Activated CD4-positive, alpha-beta T cell treated with anti-CD3 and anti-CD28 coated beads, Interleukin-2, amount 50 U/mL, for 16 hours (primary cell): ENCODE data around the gene RASA1.
"Not testable (repeated sequence)": the region's sequence is repeated elsewhere in the genome, so short reads cannot be mapped to it uniquely, and the experiment has no call there.

Experiments
- DNase-seq: peaks from one replicate; pipeline ENCODE4 v3.0.0-alpha.2; 2020

Gene RASA1

DNA sequence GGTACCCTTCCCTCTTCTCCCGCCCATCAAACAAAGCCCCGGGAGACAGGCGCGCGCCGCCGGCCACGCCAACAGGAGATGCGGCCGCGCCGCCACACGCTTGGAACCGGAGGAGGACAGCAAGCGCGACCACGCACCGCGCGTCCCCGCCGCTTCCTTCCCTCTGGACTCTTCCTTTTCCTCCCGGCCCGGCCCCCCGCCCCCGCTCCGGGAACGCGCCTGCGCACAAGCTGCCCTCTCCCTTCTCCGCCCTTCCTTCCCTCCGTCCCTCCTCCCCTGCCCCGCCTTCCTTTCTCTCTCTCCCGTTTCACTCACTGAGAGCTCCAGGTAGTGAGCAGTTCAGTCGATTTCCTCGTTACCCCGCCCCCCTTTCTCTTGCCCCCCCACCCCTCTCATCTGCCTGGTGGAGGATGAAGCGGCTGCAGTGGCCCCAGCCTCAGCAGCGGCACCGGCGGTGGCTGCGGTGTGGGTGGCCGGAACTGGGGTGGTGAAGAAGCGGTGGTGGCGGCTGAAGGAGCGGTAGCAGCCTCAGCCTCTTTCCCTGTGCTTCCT is at the start of gene RASA1:
RASA1 (plus strand) TSS at position 310 of the 552 bp plus-strand sequence. CDS start 569 bp downstream, outside the sequence.
- DNase-seq = peak; percentile 94

GRCh38 chr5:87229780-87230179 is 37.9 kb upstream of the RASA1 start:
- DNase-seq = no peak

DNA sequence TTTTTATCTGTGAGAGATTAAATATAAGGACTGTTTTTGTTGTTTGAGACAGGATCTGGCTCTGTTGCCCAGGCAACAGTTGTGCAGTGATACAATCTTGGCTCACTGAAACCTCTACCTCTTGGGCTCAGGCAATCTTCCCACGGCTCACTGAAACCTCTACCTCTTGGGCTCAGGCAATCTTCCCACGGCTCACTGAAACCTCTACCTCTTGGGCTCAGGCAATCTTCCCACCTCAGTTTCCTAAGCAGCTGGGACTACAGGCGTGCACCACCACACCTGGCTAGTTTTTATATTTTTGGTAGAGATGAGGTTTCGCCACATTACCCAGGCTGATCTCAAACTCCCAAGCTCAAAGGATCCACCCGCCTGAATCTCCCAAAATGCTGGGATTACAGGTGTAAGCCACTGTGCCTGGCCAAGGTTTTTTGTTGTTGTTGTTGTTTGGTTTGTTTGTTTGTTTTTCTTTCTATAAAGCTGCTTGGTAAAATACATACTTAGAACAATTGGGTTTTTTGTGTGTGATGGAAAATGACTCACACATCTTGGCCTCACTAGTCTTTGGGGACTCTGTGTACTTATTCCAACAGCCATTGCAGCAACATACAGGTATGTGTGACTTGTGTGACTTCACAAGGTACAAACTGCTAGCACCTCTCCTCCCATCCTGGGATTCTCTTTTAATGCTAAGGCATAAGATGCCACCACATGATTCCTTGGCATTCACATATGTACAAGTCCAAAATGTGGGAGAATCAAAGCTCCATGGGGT is 36.5 kb upstream of the RASA1 start:
- DNase-seq = no peak

GRCh38 chr5:87233143-87233542 is 34.5 kb upstream of the RASA1 start:
- DNase-seq = no peak

DNA sequence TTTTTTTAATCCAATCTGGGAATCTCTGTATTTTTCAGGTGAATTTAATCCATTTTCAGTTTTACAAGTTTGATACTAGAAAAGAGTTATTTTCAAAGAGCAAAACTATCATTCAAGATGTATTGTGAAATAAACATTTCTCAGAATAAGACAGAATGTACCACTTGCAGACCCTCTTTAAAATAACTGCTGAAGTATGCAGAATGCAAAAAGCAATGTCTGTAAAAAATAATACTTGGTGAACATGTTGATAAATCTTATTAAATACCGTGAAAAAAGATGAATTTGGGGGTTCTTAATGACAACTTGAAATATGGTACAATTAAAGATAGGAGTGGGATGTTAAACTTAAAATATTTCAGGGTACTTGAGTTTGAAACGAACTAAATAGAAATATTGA is 26.1 kb upstream of the RASA1 start:
- no peak for DNase-seq

DNA sequence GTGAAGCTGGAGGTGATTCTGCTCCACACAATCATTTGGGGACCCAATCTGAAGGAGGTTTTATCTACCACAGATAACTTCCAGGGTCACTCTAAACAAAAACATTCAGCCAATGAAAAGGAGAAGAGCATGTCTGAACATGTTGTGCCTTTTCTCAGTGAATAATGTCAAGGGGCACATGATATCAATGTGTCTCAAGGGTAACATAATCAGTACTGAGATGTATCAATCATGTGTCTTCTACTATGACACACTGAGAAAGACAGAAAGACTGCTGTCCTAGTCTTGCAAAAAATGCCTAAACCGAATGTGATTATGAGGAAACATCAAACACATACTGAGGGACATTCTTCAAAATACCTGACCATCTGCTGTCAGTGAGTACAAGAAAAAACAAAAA is 25.4 kb upstream of the RASA1 start:
- no peak for DNase-seq

DNA sequence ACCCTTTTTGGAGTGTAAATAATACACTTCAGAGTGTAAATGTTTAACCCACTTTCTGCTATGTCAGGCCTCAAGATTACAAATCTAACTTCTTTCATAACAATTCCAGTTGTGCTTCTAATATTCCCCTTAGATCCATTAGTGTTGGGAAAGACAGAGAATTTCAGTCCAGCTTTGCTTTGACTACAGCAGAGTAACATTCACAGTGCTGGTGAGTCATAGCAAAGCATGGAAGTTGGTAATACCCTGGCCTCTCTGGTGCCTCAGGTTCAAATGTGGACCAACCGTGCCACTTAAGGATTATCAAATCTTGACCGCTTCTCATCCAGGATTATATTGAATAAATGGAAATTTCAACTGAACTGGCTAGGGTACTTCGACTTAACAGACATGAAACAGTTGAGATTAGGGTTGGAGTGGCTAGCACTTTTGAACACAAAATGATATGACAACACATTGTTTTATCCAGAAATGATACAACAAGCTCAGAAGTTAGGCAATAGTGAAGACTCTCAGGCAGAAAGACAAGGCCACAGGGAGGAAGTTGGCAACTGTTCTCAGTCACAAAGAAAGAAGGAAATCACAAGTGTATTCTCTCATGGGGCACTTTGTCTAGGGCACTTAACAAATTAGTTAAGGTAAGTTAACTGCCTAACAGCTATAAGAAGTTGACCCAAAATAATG is 24.4 kb upstream of the RASA1 start:
- peak; percentile 43 for DNase-seq

GRCh38 chr5:87245451-87245850 is 22.2 kb upstream of the RASA1 start:
- no peak for DNase-seq

DNA sequence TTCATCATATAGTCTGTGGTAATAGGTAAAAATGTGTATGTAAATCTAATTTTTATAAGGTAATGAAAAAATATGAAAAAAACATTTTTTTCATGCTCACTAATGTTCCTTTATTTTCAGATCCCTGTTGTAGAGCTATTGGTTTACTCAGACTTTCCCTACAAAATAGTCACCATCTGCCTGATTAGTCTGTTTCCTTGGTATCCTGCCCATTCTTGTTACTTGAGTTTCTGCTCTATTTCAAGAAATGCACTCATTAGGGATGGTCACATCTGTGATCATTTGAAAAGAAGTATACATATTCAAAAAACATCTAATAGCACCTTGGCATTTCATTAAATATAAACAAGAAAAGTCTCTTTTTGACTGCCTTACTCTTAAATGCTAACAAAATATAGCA is 21.6 kb upstream of the RASA1 start:
- DNase-seq = no peak

- no peak for DNase-seq
Measured at GRCh38 chr5:87252283-87252605, 15.4 kb upstream of the RASA1 start.

- no peak for DNase-seq
Measured at GRCh38 chr5:87254035-87254434, 13.6 kb upstream of the RASA1 start.

GRCh38 chr5:87258507-87258906 is 9.2 kb upstream of the RASA1 start:
- no peak for DNase-seq

DNA sequence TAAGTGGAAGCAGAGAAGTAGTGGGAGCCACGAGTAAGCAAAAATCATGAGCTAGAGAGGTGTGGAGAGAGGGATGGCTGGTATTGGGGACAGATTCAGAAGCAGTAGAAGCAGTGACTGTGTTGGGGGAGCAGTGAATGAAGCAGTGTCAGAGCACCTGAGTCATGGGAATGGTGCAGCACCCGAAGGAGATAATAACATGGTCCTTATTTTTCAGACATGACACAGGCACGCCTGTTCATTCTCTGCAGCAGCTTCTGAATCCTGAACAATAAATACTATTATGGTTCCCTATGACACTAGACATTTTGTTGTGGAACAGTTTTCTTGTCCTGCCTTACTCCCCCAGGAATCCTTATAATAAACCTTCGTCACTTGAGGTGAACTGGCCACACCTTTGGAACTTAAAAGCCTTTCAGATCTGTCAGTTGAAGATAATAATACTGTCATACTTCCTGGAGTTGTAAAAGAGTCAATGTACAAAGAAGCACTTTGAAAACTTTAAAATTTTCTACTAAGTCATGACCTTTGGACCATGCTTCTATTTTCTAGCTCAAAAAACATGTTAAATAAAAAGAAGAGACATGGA is 7.0 kb upstream of the RASA1 start:
- DNase-seq = no peak

DNA sequence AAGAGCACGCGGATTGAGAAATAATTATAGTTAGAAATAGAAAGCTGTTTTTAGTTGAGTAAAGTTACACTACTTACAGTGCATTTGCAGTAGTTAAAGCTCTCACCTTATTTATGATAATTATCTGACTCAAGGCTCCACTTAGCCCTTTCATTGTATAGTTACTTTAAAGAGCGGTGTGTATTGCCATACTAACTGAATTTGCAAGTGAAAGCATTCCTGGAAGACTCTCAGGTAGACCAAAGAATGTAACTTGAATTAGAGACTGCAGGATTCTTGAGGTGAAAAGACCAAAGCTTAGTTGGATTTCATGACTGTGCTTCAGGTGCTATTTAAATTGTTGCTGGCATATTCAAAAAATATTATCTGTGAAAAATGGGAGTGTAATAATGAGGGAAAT is 4.2 kb upstream of the RASA1 start:
- no peak for DNase-seq

DNA sequence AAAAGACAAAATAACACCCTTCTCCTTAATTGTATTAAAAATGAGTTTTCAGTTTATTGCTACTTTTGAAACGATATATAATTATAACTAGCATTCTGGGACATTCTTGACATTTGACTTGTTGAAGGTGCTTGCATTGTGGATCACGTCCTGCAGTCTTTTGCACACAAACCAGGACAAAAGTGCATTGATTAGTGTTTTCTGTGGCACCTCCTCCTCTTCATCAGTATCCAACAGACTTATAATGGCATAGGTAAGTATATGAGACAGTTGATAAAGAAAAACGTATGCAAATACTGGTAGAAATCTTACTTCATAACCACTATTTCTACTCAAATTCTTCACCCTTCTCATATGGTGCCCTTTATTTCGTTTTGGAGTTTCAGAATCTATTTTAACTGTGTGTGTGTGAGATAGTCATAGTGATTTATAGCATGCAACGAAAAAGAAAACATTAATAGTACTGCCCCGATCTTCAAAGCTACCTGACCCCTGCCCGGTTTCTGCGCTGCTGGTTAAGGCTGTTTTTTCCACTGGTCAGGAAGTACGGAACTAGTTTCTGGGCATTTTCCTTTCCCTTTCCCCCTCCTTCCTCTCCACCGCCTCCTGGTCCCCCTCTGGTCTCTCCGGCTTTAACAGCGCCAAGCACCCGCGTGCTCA is 639 bp upstream of the RASA1 start:
- no peak for DNase-seq

DNA sequence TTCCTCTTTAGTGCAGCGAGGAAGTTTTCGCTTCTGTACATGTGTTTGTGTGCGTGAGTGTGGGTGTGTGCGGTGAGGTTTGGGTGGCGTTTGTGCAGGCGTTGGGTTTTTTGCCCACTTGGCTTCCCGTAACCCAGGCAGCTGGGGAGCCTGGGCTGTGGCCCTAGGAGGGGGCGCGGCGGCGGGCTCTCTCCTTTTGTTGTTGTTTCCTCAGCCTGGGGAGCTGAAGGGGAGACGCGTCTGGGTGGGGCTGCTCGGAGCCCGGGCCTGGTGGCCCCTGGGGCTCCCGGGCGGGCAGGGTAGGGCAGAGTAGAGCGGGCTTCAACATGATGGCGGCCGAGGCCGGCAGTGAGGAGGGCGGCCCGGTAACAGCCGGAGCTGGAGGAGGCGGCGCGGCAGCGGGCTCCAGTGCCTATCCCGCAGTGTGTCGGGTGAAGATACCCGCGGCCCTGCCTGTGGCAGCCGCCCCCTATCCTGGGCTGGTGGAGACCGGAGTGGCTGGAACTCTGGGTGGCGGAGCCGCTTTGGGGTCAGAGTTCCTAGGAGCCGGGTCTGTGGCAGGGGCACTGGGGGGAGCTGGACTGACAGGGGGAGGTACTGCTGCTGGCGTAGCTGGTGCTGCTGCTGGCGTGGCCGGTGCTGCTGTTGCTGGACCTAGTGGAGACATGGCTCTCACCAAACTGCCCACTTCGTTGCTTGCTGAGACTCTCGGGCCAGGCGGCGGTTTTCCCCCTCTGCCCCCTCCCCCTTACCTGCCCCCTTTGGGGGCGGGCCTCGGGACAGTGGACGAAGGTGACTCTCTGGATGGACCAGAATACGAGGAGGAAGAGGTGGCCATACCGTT is 665 bp downstream of the RASA1 start:
- peak; percentile 68 for DNase-seq

DNA sequence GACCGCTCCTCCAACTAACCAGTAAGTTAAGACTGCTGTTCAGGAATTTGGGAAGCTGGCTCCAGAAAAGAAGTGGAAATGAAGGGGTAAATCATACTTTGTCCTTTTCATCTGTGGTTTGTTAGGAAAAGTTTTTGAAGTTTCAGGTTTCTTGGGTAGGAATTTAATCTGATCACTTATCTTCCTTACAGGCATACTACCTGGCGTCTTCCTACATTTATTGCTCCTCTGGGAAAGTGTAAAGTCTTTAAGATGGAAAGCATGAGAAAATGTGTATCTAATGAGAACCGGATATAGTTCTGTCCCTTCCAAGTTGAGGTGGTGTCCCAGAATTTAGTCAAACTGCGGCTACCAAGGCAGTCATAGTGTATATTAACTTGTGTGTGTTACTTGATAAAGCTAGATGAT is 1.3 kb downstream of the RASA1 start:
- no peak for DNase-seq

DNA sequence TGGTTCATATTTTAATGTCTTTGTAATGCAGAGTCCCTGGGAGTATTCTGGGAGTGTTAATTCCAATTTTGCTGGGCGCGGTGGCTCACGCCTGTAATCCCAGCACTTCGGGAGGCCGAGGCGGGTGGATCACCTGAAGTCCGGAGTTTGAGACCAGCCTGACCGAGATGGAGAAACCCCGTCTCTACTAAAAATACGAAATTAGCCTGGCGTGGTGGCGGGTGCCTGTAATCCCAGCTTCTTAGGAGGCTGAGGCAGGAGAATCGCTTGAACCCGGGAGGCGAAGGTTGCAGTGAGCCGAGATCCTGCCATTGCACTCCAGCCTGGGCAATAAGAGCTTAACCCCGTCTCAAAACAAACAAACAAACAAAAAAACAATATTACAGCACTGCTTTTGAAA is 3.2 kb downstream of the RASA1 start:
- not testable (repeated sequence) for DNase-seq

GRCh38 chr5:87276655-87277054 is 9.0 kb downstream of the RASA1 start:
- DNase-seq = no peak

DNA sequence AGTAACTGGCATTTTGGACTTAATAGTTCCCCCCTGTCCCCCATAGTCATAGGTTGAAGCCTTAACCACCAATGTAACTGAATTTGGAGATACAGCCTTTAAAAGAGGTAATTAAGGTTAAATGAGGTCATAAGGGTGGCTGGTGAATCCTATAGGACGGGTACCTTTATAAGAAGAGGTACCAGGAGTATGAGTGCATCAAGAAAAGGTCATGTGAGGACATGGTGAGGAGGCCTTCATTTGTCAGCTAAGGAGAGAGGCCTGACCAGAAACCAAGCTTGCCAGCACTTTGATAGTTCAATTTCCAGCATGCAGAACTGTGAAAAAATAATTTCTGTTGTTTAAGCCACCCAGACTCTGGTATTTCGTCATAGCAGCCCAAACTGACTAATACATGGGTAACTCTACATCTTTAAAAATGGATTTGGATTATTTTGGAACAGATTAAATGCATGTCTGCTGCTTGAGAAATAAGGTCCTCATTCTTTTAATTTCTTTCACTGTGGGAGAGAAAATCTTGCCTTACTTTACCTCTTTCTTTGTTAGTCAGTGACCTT is 9.7 kb downstream of the RASA1 start:
- DNase-seq = no peak

- DNase-seq = no peak
Measured at GRCh38 chr5:87278590-87279100, 11.0 kb downstream of the RASA1 start.

DNA sequence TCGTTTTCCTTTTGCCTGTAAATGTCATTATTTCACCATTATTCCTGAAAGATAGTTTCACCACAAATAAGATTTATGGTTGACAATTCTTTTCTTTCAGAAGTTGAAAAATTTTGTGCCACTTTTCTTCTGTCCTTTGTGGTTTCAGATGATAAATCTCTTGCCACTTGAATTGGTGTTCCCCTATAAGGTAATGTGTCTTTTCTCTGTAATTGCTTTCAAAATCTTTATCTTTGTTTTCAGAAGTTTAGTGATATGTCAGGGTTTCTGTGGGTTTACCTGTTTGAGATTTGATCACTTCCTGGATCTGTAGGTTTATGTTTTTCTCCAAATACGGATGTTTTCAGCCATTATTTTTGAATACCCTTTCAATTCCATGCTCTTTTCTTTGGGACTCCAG is 14.6 kb downstream of the RASA1 start:
- DNase-seq = peak; percentile 38
